Mammary epithelial cell (primary cell): Measurements from ENCODE around the gene GJB2.

Experiments used
- CTCF ChIP-seq, 2 donors: IDR thresholded peaks in 1 of 2; conservative IDR thresholded peaks in 1 of 2; 2 replicates each; pipeline ENCODE4 v1.5.1; 2011 to 2012; ENCODE audit warnings: inconsistent platforms in 2 of 2, low read length in 2 of 2, mild to moderate bottlenecking in 2 of 2, control low read depth in 1 of 2, low read depth in 1 of 2; ENCODE audit not compliant: insufficient read depth in 1 of 2; ENCODE audit errors: extremely low read depth in 1 of 2
- EZH2 ChIP-seq: IDR thresholded peaks from 2 replicates; pipeline ENCODE4 v1.6.1; 2012; ENCODE audit warnings: low read length, inconsistent platforms, borderline replicate concordance

DNA sequence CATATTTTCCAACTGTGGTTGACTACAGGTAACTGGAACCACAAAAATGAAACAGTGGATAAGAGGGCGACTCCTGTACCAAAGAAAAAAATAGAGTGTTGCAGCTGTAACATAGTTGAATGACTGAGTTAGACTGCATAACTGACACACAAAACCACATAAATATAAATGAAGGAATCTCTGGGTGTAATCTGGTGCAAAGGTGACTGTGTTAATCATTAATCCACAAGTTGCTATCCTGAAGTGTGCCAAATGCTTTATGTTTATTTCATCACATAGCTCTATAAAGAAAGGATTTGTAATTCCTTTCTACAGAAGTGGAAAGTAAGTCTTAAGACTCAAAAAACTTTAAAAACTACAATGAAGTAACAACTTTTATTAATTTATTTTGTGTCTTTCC lies 6.0 kb upstream of the GJB2 start:
- no peak for TF ChIP-seq CTCF (conservative IDR thresholded peaks at IDR 0.05 in 1 of 2, IDR thresholded peaks at IDR 0.05 in 1 of 2; ENCODE audit: extremely low read depth in 1 of 2, insufficient read depth in 1 of 2, low read depth in 1 of 2, low read length in 2 of 2)
- TF ChIP-seq EZH2: no peak
